GM12891 (cell line): Measurements from ENCODE around the gene EIF4G2.

Experiments
- POLR2A ChIP-seq: IDR thresholded peaks from 2 replicates; pipeline ENCODE4 v1.6.1; 2011; ENCODE audit warnings: low read depth, low read length, control low read depth
- POLR2AphosphoS5 ChIP-seq: IDR thresholded peaks from 2 replicates; pipeline ENCODE4 v1.6.1; 2011; ENCODE audit warnings: low read depth, low read length, control low read depth

- TF ChIP-seq POLR2AphosphoS5 (no peak), POLR2A (no peak)
These were observed 11.2 kb downstream of the EIF4G2 start for GRCh38 chr11:10797531-10797930.
